ENCODE results near the gene PTPN13.

DNA sequence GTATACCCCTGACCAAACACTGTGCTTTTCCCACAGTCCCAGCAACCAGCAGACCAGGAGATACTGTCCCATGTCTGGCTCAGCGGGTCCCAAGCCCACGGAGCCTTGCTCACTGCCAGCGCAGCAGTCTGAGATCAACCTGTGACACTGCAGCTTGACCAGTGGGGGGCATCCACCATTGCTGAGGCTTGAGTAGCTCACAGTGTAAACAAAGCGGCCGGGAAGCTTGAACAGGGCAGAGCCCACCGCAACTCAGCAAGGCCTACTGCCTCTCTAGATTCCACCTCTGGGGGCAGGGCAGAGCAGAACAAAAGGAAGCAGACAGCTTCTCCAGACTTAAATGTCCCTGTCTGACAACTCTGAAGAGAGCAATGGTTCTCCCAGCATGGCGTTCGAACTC, 197.0 kb downstream of the PTPN13 start:
- TF ChIP-seq, protein P1, sequence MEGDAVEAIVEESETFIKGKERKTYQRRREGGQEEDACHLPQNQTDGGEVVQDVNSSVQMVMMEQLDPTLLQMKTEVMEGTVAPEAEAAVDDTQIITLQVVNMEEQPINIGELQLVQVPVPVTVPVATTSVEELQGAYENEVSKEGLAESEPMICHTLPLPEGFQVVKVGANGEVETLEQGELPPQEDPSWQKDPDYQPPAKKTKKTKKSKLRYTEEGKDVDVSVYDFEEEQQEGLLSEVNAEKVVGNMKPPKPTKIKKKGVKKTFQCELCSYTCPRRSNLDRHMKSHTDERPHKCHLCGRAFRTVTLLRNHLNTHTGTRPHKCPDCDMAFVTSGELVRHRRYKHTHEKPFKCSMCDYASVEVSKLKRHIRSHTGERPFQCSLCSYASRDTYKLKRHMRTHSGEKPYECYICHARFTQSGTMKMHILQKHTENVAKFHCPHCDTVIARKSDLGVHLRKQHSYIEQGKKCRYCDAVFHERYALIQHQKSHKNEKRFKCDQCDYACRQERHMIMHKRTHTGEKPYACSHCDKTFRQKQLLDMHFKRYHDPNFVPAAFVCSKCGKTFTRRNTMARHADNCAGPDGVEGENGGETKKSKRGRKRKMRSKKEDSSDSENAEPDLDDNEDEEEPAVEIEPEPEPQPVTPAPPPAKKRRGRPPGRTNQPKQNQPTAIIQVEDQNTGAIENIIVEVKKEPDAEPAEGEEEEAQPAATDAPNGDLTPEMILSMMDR (conservative IDR thresholded peaks at IDR 0.05; ENCODE audit: low read depth, low read length), result no peak
- TF ChIP-seq EZH2 (IDR thresholded peaks at IDR 0.05; ENCODE audit: borderline replicate concordance, low read depth, low read length, poor library complexity, severe bottlenecking), result no peak
